Calu3 (cell line): Measurements from ENCODE around the gene ZNHIT3. TPM values are rescaled to one million over a fixed set of nuclear protein-coding genes. Genes with fewer than 3 reads are reported as not detected.
"Not testable (repeated sequence)": the region's sequence is repeated elsewhere in the genome, so short reads cannot be mapped to it uniquely, and the experiment has no call there.

Experiments used
- BruUV-seq: library from RNA; stranded (reverse); fragments of 400-500 nt; replicated peaks from 2 replicates; lab custom pipeline; 2021; lab: Mats Ljungman, UMichigan
- CTCF ChIA-PET: fragments of 300-600 bp; sonication (Branson Sonifier 250); formaldehyde crosslinking; loops from one replicate; lab custom pipeline; 2022; ENCODE audit warnings: antibody characterized with exemption; lab: Charles Lee
- DNase-seq: peaks from one replicate; pipeline ENCODE4 v3.0.0; 2022
- H3K27ac Mint-ChIP-seq: one replicate; pipeline ENCODE4 v1.8.0; 2022; ENCODE audit warnings: mixed read lengths; ENCODE audit not compliant: unreplicated experiment
- H3K27me3 Mint-ChIP-seq: one replicate; pipeline ENCODE4 v1.8.0; 2022; ENCODE audit warnings: mixed read lengths; ENCODE audit not compliant: unreplicated experiment
- H3K36me3 Mint-ChIP-seq: one replicate; pipeline ENCODE4 v1.8.0; 2022; ENCODE audit warnings: mild to moderate bottlenecking, moderate library complexity, mixed read lengths; ENCODE audit not compliant: insufficient read depth, unreplicated experiment
- H3K4me1 Mint-ChIP-seq: one replicate; pipeline ENCODE4 v1.8.0; 2022; ENCODE audit warnings: mild to moderate bottlenecking, low read depth, mixed read lengths; ENCODE audit not compliant: unreplicated experiment
- H3K4me3 Mint-ChIP-seq: one replicate; pipeline ENCODE4 v1.8.0; 2022; ENCODE audit warnings: mild to moderate bottlenecking, low read depth, moderate library complexity, mixed read lengths; ENCODE audit not compliant: unreplicated experiment
- H3K9me3 Mint-ChIP-seq: one replicate; pipeline ENCODE4 v1.8.0; 2022; ENCODE audit warnings: low read depth, mixed read lengths; ENCODE audit not compliant: unreplicated experiment
- CTCF ChIP-seq: fragments of 200-600 bp; IDR thresholded peaks from one replicate; pipeline ENCODE4 v1.8.0; 2022; ENCODE audit warnings: antibody characterized with exemption; ENCODE audit not compliant: unreplicated experiment
- intact Hi-C: fragments of 100-400 bp; cut with micrococcal nuclease; formaldehyde crosslinking; loops from one replicate; pipeline ENCODE4 v1.10.0; 2022; ENCODE audit not compliant: unreplicated experiment
- total RNA-seq: library from RNA; stranded (reverse); gene quantifications from 2 replicates; pipeline ENCODE4 v1.2.3, GENCODE V29; 2022

ZNHIT3 gene
- total RNA-seq, 1 experiment from 2014 or later = 32.6 TPM

- peak; percentile 91 for DNase-seq
- no peak overlapping the region for H3K27ac Mint-ChIP-seq
- no peaks in the 10 kb centered on the region for H3K9me3 Mint-ChIP-seq
- no TSS peak for BruUV-seq
- H3K27me3 Mint-ChIP-seq = peaks cover 51% of the 10 kb centered on the region
- CTCF ChIA-PET = interaction anchor here (0.5 to 1.7 kb wide), 8 partner anchors 24 to 525 kb away, joined by 3 to 8 read pairs (median 4); no protein-coding TSS in a partner anchor
- H3K36me3 Mint-ChIP-seq = peaks cover 22% of the 10 kb centered on the region
- peaks cover 9% of the 10 kb centered on the region for H3K4me1 Mint-ChIP-seq
- peak; percentile 83 for TF ChIP-seq CTCF
- peak overlapping the region; percentile 50 for H3K4me3 Mint-ChIP-seq
- intact Hi-C loops = loop anchor here (2.0 to 10.0 kb wide), 2 partner anchors 328 to 514 kb away; no protein-coding TSS in a partner anchor
Measured at GRCh38 chr17:36482611-36483504, 3.6 kb upstream of the ZNHIT3 start.

- intact Hi-C loops = loop anchor here (10.0 kb wide), 1 partner anchor 329 kb away; no protein-coding TSS in a partner anchor
- H3K27me3 Mint-ChIP-seq = peaks cover 39% of the 10 kb centered on the region
- H3K27ac Mint-ChIP-seq, H3K9me3 Mint-ChIP-seq, BruUV-seq, H3K4me1 Mint-ChIP-seq, H3K4me3 Mint-ChIP-seq, DNase-seq: not testable (repeated sequence)
- CTCF ChIA-PET = interaction anchor here (0.6 to 1.7 kb wide), 2 partner anchors 412 to 500 kb away, joined by 3 to 6 read pairs; no protein-coding TSS in a partner anchor
- peaks cover 27% of the 10 kb centered on the region for H3K36me3 Mint-ChIP-seq
Measured at GRCh38 chr17:36484021-36484420, 2.5 kb upstream of the ZNHIT3 start.

- no TSS peak for BruUV-seq
Measured at GRCh38 chr17:36485027-36485426, 1.5 kb upstream of the ZNHIT3 start.

DNA sequence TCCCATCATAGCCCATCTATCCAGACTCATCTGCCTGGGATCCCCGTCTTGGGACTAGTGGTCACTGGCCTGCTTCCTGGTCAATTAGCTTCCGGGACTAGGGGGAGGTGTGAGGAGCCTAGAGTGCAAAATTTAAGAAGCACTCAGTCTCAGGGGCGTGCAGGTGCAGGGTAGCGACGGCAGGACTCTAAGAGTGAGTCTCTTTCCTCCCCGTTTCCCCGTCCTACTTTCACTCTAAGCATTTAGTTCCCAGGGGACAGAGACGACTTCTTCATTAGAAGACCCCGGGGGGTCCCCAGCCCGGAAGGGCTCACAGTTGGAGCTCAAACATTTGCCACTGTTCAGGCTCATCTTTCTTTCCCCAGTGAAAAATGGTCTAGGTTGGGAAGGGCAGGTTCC lies 677 bp upstream of the ZNHIT3 start:
- intact Hi-C loops = loop anchor here (10.0 kb wide), 1 partner anchor 331 kb away; no protein-coding TSS in a partner anchor
- peak overlapping the region; percentile 91 for H3K4me3 Mint-ChIP-seq
- BruUV-seq = no TSS peak
- no peak for TF ChIP-seq CTCF
- H3K36me3 Mint-ChIP-seq = peaks cover 28% of the 10 kb centered on the region
- CTCF ChIA-PET = interaction anchor here (0.6 to 1.1 kb wide), 2 partner anchors 48 to 516 kb away, joined by 3 read pairs; partner anchors contain the start of genes MYO19 and PIGW
- peaks cover 21% of the 10 kb centered on the region for H3K27me3 Mint-ChIP-seq
- H3K4me1 Mint-ChIP-seq = peaks cover 9% of the 10 kb centered on the region
- H3K9me3 Mint-ChIP-seq = no peaks in the 10 kb centered on the region
- H3K27ac Mint-ChIP-seq = peak overlapping the region; percentile 95
- DNase-seq = no peak

More at GRCh38 chr17:36485027-36485426, 1.5 kb upstream of the ZNHIT3 start:
- intact Hi-C loops = loop anchor here (10.0 kb wide), 1 partner anchor 330 kb away; no protein-coding TSS in a partner anchor
- H3K4me1 Mint-ChIP-seq = peaks cover 9% of the 10 kb centered on the region
- DNase-seq = no peak
- peaks cover 29% of the 10 kb centered on the region for H3K27me3 Mint-ChIP-seq
- peaks cover 28% of the 10 kb centered on the region for H3K36me3 Mint-ChIP-seq
- H3K9me3 Mint-ChIP-seq = no peaks in the 10 kb centered on the region
- H3K27ac Mint-ChIP-seq = no peak overlapping the region
- TF ChIP-seq CTCF = no peak
- H3K4me3 Mint-ChIP-seq = no peak overlapping the region
- CTCF ChIA-PET = no interaction called here
